ENCODE measurements around the gene TNNI3. TPM values are rescaled to one million over a fixed set of nuclear protein-coding genes. Genes with fewer than 3 reads are reported as not detected.

Gene TNNI3
- total RNA-seq, 1 experiment from 2014 or later: 15.0 TPM

GRCh38 chr19:55171440-55171839 is 13.9 kb upstream of the TNNI3 start:
- Mint-ChIP-seq H3K4me3 (peak overlapping the region; percentile 80), H3K36me3 (no peaks in the 10 kb centered on the region), H3K4me1 (peaks cover 23% of the 10 kb centered on the region), H3K27me3 (ENCODE audit: low read depth) (peaks cover 84% of the 10 kb centered on the region), H3K27ac (no peak overlapping the region), H3K9me3 (no peaks in the 10 kb centered on the region)
- ATAC-seq (no peak), DNase-seq (ENCODE audit: low spot score) (no peak)
- ChIA-PET CTCF (interaction anchor here (1.0 kb wide), 1 partner anchor 25 kb away, joined by 3 read pairs; no protein-coding TSS in a partner anchor), POLR2A (no interaction called here)
- TF ChIP-seq ETV6 (CRISPR knock-in tag; IDR thresholded peaks at IDR 0.05): no peak
- no peak for TF ChIP-seq NR3C1 (CRISPR knock-in tag; conservative IDR thresholded peaks at IDR 0.05; ENCODE audit: low read depth)
- no peak for TF ChIP-seq E2F4 (CRISPR knock-in tag; IDR thresholded peaks at IDR 0.05; ENCODE audit: borderline replicate concordance, low read depth)
- no peak for TF ChIP-seq ZNF232 (CRISPR knock-in tag; IDR thresholded peaks at IDR 0.05)
- no peak for TF ChIP-seq ZNF423 (CRISPR knock-in tag; IDR thresholded peaks at IDR 0.05)
- TF ChIP-seq E2F1 (CRISPR knock-in tag; IDR thresholded peaks at IDR 0.05): no peak
- no peak for TF ChIP-seq NR1H2 (CRISPR knock-in tag; IDR thresholded peaks at IDR 0.05)
- no peak for TF ChIP-seq ARID4B (CRISPR knock-in tag; IDR thresholded peaks at IDR 0.05; ENCODE audit: borderline replicate concordance)
- no peak for TF ChIP-seq RORB (CRISPR knock-in tag; IDR thresholded peaks at IDR 0.05)
- no peak for TF ChIP-seq ZNF396 (CRISPR knock-in tag; IDR thresholded peaks at IDR 0.05; ENCODE audit: borderline replicate concordance)
- no peak for TF ChIP-seq AR (CRISPR knock-in tag; IDR thresholded peaks at IDR 0.05)
- TF ChIP-seq MXD4 (CRISPR knock-in tag; IDR thresholded peaks at IDR 0.05; ENCODE audit: borderline replicate concordance): no peak
- TF ChIP-seq HMGA2 (CRISPR knock-in tag; IDR thresholded peaks at IDR 0.05): no peak
- TF ChIP-seq ESRRA (CRISPR knock-in tag; IDR thresholded peaks at IDR 0.05; ENCODE audit: borderline replicate concordance): no peak
- TF ChIP-seq EMX1 (CRISPR knock-in tag; IDR thresholded peaks at IDR 0.05): no peak
- TF ChIP-seq ZNF138 (CRISPR knock-in tag; conservative IDR thresholded peaks at IDR 0.05): no peak
- no peak for TF ChIP-seq ZMAT4 (CRISPR knock-in tag; IDR thresholded peaks at IDR 0.05)
- no peak for TF ChIP-seq GABPB1 (CRISPR knock-in tag; IDR thresholded peaks at IDR 0.05)
- TF ChIP-seq CTCF (IDR thresholded peaks at IDR 0.05): no peak

Measured in WTC11 (cell line).